Endothelial cell of hepatic sinusoid (primary cell): ENCODE data around the gene GTPBP6.
"Not testable (repeated sequence)": the region's sequence is repeated elsewhere in the genome, so short reads cannot be mapped to it uniquely, and the experiment has no call there.

Source experiments
- in situ Hi-C: cut with HindIII; loops from 2 replicates; pipeline ENCODE4 v1.10.0; 2017; ENCODE audit warnings: low sequenced_read_pairs

Gene GTPBP6

DNA sequence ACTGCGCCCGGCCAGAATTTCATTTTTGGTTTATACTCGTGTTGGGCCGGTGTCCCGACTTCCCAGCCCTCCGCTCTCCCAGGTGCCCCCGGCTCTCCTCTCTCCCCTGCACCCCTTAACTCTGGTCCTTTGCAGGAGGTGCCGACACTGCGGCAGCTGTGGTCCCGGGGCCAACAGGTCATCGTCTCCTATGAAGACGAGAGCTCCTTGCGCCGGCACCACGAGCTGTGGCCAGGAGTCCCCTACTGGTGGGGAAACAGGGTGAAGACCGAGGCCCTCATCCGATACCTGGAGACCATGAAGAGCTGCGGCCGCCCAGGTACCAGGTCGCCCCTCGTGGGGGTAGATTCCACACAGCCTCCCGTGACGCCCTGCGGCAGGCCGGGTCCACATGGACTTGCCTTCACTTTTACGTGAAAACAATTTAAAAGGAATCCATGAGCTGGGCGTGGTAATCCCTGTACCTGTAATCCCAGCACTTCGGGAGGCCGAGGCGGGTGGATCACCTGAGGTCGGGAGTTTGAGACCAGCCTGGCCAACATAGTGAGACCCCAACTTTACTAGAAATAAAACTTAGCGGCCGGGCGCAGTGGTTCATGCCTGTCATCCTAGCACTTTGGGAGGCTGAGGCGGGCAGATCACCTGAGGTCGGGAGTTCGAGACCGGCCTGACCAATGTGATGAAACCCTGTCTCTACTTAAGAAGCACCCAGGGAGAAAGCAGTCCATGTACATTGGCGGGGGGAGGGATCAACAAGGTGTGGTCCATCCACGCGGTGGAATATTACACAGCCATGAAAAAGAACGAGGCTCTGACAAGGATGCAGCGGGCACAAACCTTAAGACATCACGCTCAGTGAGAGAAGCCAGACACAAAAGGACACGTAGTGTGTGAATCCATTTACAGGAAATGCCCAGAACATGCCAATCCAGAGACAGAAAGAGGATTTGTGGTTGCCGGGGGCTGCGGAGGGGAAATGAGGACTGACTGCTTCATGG is 25.4 kb downstream of the GTPBP6 start:
- in situ Hi-C loops: no loop called here

DNA sequence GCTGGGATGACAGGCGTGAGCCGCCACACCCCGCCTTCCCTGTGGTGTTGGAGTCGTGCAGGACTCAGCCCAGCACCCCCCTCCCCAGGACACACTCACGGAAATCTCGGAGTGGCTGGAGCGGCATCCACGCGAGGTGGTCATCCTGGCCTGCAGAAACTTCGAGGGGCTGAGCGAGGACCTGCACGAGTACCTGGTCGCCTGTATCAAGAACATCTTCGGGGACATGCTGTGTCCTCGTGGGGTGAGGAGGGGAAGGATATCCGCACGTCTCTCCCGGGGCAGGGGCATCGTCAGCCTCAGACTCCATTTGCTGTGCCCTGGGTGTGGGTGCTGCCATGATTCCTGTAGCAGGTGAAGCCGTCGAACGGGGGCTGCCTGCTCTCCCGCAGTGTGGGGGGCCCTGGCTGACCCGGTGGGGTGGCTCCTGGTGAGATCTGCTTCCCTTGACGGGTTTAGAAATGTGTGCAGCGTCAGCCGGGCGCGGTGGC is 27.1 kb downstream of the GTPBP6 start:
- in situ Hi-C loops: no loop called here

DNA sequence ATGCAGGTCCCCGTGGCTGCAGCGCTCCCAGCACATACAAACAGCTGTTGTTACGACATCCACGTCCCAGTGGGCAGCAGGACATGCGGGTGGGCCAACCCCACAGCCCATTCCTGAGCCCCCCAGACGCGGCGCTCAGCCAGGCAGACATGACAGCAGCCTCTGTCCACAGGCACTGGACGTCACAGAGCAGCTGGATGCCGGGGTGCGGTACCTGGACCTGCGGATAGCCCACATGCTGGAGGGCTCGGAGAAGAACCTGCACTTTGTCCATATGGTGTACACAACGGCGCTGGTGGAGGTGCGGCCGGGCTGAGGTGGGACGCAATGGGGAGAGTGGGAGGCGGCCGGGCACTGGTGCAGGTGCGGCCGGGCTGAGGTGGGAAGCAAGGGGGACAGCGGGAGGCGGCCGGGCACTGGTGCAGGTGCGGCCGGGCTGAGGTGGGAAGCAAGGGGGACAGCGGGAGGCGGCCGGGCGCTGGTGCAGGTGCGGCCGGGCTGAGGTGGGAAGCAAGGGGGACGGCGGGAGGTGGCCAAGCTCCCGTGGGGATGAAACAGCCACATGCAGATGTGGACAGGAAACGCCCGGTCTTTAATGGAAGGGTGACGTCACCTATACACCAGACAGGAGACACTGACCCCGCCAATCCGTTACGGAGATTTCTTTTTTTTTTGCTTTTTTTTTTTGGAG is 28.0 kb downstream of the GTPBP6 start:
- in situ Hi-C loops: no loop called here

DNA sequence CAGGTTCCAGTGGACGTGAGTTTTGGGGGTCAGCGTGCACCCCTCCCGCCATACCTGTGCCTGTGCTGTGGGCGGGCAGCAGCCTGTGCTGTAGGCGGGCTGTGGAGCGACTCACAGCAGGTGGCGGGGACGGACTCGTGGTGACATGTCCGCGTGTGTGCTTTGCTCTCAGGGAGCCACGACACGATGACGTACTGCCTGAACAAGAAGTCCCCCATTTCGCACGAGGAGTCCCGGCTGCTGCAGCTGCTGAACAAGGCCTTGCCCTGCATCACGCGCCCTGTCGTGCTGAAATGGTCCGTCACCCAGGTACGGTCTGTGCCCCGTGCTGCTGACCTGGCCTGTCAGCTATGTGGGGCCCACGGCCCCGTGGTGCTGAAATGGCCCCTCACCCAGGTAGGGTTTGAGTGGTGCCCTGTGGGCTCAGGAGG is 30.0 kb downstream of the GTPBP6 start:
- in situ Hi-C loops: no loop called here

DNA sequence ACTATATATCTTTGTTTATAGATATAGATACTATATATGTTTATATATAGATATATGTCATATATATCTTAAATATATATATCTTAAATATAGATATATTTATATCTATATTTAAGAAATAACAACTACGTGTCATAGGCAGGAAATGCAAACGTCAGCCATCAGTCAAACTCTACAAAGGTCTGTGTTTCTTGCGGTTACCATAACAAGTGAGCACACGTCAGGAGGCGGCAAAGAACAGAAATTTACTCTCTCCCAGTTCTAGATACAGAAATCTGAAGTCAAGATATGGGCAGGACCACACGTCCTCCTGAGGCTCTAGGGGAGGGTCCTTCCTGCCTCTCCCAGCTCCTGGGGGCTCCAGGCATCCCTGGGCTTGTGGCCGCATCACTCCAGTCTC is 30.9 kb downstream of the GTPBP6 start:
- in situ Hi-C loops: no loop called here

GRCh38 chrX:285076-285677 is 33.4 kb downstream of the GTPBP6 start:
- in situ Hi-C loops: no loop called here

DNA sequence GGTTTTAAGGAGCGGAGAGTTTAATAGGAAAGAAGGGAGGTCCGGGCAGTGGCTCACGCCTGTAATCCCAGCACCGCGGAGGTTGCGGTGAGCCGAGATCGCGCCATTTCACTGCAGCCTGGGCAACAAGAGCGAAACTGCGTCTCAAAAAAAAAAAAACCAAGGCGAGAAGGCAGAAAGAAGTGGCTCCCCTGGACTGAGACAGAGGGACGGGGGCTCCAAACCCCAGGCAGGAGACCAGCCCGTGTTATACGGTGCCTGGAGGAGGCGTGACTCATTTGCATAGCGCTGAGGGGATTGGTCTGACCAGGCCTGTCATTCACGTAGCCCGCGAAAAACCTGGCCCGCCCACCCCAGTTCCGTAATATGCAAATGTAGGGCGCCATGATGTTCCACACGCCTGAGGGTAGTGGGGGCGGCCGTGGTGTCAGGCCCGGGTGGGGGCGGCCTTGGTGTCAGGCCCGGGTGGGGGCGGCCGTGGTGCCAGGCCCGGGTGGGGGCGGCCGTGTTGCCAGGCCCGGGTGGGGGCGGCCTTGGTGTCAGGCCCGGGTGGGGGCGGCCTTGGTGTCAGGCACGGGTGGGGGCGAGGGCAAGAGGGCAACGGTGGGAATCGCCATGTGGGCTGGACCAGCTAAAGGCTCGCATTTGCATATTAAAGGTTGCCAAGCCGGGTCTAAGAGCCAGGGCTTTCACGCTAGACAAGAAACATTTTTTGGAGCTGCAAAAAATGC is 35.3 kb downstream of the GTPBP6 start:
- in situ Hi-C loops: no loop called here

DNA sequence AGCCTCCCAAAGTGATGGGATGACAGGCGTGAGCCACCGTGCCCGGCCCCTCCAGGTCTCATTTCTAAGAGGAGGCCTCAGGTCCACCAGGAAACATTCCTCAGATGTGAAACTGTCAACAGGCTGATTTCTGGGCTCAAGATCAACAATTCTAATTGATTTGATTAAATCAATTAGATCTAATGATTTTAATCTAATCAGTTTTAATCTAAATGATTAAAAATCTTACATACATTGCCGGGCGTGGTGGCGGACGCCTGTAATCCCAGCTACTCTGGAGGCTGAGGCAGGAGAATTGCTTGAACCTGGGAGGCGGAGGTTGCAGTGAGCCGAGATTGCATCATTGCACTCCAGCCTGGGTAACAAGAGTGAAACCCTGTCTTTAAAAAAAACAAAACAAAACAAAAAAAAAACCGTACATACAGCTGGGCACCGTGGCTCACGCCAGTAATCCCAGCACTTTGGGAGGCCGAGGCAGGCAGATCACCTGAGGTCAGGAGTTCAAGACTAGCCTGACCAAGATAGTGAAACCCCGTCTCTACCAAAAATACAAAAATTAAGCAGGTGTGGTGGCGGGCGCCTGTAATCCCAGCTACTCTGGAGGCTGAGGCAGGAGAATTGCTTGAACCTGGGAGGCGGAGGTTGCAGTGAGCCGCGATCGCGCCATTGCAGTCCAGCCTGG is 36.5 kb downstream of the GTPBP6 start:
- in situ Hi-C loops: not testable (repeated sequence)

- in situ Hi-C loops: no loop called here
Measured at GRCh38 chrX:281166-281999, 37.2 kb downstream of the GTPBP6 start, which contains the start of gene PLCXD1. PLCXD1 (plus strand) TSS chrX:281381; CDS start chrX:284188, 2,807 bp downstream.

GRCh38 chrX:280722-281121 is 37.9 kb downstream of the GTPBP6 start:
- in situ Hi-C loops: not testable (repeated sequence)

- in situ Hi-C loops: not testable (repeated sequence)
Measured at GRCh38 chrX:279757-280604, 38.6 kb downstream of the GTPBP6 start.

GRCh38 chrX:276581-277201 is 41.9 kb downstream of the GTPBP6 start:
- in situ Hi-C loops: no loop called here

- in situ Hi-C loops: no loop called here
Measured at GRCh38 chrX:275967-276580, 42.5 kb downstream of the GTPBP6 start.

DNA sequence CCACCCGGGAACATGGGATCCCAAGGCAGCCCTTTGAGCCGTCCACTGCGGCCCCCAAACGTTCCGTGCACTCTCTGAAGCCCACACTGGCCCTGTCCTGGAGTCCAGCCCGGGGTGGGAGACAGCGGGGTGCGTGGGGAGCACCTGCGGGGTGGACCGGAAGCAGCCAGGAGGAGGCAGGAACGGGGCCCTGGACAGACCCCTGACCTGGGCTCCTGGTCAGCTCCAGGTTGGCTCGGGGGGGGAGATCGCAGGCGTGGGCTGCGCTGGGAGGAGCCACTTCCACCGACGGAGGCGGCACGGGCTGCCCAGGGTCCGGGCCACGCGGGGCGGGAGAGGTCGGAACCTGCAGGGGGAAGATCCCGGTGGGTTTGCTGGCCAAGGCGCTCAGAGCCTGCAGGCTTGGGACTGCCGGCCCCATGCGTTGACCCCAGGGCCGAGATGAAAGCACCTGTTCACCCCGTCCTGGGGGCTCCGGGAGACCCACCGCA is 43.1 kb downstream of the GTPBP6 start:
- in situ Hi-C loops: no loop called here

GRCh38 chrX:274904-275475 is 43.6 kb downstream of the GTPBP6 start:
- in situ Hi-C loops: no loop called here

DNA sequence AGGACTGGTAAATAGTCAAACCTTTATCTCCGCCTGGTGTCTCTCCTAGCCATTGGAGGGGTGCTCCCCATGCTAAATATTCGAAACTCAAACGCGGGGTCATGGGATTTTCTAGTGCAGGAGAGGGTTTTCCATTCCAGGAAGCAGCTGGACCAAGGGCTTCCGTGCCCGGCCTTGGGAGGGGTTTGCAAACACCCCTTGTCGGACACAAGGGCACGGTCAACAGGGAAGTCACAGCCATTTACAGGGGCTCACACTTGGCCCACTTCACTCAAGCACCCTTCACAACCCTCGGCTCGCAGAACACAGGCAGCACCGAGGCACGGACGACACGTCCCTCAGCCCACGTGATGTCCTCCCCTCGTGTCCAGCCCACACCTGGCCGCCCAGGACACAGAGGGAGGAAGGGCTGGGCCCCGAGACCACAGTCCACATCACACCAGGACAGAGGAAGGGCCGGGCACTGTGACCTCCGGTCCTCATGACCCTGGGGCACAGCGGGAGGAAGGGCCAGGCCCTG is 47.7 kb downstream of the GTPBP6 start:
- in situ Hi-C loops: no loop called here
